ENCODE measurements around the gene CHIT1. TPM values are rescaled to one million over a fixed set of nuclear protein-coding genes. Genes with fewer than 3 reads are reported as not detected.

The CHIT1 gene
- total RNA-seq, 2 experiments from 2014 or later: 0.58 to 1.1 TPM

DNA sequence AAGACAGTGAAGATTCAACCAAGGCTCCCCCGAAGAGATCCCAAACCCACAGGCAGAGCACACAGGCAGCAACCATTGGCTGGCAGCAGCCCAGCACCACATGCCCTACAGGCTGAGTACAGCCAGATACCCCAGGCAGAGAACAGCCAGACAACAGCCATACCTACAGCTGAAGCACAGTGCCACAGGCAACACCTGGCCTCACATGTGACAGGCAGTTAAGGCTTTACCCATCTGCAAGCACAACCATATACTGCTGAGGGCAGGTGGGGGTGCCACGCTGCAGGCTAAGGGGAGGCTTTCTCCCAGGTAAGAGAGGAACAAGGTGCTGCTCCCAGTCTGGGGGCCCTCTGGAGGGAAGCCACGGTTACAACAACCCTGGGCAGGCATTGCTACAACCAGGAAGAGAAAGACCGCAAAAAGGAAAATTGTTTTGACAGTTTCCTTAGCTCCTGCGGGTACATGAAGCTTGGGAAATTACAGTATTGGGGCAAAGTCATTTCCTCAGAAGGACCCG is 12.3 kb downstream of the CHIT1 start:
- Mint-ChIP-seq H3K4me3 (no peak overlapping the region), H3K4me1 (ENCODE audit: low read depth) (peaks cover 6% of the 10 kb centered on the region), H3K36me3 (ENCODE audit: low read depth) (no peaks in the 10 kb centered on the region), H3K9me3 (no peaks in the 10 kb centered on the region), H3K27ac (no peak overlapping the region), H3K27me3 (peaks cover 16% of the 10 kb centered on the region)
- Histone ChIP-seq H3K9me3 (ENCODE audit: control insufficient read depth in 1 of 2, insufficient read depth in 1 of 2, low read length in 2 of 2) (no peaks in the 10 kb centered on the region), H3K36me3 (ENCODE audit: insufficient read depth, low read length) (no peaks in the 10 kb centered on the region), H3K4me3 (ENCODE audit: low read length) (no peak overlapping the region), H3K27ac (ENCODE audit: low read depth in 1 of 2, low read length in 2 of 2) (no peak overlapping the region), H3K27me3 (ENCODE audit: control insufficient read depth in 1 of 2, insufficient read depth in 2 of 2, low read length in 2 of 2) (peaks cover 0 to 8% of the 10 kb centered on the region in 2 experiments), H3K4me1 (ENCODE audit: insufficient read depth, low read length) (peaks cover 7% of the 10 kb centered on the region)
- intact Hi-C loops (cut with DNase I, micrococcal nuclease): no loop called here
- DNase-seq (peak in 1 of 14 experiments; percentile 5), ATAC-seq (ENCODE audit: poor library complexity) (no peak)
- TF ChIP-seq, protein P1, sequence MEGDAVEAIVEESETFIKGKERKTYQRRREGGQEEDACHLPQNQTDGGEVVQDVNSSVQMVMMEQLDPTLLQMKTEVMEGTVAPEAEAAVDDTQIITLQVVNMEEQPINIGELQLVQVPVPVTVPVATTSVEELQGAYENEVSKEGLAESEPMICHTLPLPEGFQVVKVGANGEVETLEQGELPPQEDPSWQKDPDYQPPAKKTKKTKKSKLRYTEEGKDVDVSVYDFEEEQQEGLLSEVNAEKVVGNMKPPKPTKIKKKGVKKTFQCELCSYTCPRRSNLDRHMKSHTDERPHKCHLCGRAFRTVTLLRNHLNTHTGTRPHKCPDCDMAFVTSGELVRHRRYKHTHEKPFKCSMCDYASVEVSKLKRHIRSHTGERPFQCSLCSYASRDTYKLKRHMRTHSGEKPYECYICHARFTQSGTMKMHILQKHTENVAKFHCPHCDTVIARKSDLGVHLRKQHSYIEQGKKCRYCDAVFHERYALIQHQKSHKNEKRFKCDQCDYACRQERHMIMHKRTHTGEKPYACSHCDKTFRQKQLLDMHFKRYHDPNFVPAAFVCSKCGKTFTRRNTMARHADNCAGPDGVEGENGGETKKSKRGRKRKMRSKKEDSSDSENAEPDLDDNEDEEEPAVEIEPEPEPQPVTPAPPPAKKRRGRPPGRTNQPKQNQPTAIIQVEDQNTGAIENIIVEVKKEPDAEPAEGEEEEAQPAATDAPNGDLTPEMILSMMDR (IDR thresholded peaks at IDR 0.05): no peak
- POLR2A ChIA-PET: no interaction called here
- CTCF ChIA-PET: interaction anchor here (1.1 to 2.4 kb wide), 2 partner anchors 177 to 192 kb away, joined by 4 to 25 read pairs; no protein-coding TSS in a partner anchor

DNA sequence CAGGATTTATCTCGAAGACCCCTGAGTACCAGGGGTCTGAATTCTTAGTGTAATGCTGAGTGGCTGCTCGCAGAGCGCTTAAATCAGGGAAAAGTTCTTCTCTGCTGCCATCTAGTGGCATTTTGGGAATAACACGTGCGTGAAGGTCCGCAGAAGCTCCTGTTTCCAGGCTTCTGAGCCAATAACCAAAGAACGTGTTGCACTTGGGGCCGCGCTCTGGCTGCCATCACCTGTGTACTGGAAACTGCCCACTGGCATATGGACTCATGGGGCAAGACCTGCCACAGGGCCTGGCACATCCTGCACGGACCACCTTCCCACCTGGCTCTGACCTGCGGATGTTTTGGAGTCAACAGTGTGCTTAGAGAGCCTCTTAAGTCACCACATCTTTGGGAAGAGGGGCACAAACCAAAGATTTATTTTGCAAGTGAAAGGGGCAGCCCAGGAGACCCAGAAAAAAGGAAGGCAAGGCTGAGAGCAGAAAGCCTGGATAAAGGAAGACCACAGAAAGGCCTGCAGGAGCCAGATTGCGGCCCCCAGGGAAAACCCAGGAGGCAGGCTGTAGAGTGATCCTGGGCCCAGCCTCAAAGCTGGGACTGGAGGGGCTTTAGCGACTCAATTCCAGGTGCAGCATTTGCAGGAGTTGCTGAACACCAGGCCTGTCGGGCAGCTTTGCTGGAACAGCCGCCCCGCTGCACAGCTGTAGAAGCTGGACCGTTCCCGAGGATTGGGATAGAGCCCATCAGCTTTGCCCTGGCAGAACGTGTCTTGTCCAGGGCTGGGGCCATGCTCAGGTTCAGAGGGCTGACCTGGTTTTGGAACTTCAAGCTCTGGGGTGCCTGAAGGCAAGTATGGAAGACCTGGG is 13.0 kb downstream of the CHIT1 start:
- Histone ChIP-seq H3K27me3 (ENCODE audit: control insufficient read depth in 1 of 2, insufficient read depth in 2 of 2, low read length in 2 of 2) (peaks cover 0 to 8% of the 10 kb centered on the region in 2 experiments), H3K4me1 (ENCODE audit: insufficient read depth, low read length) (peaks cover 7% of the 10 kb centered on the region), H3K36me3 (ENCODE audit: insufficient read depth, low read length) (no peaks in the 10 kb centered on the region), H3K9me3 (ENCODE audit: control insufficient read depth in 1 of 2, insufficient read depth in 1 of 2, low read length in 2 of 2) (no peaks in the 10 kb centered on the region), H3K27ac (ENCODE audit: low read depth in 1 of 2, low read length in 2 of 2) (no peak overlapping the region), H3K4me3 (ENCODE audit: low read length) (no peak overlapping the region)
- POLR2A ChIA-PET: no interaction called here
- CTCF ChIA-PET: interaction anchor here (0.6 to 2.4 kb wide), 7 partner anchors 8 to 752 kb away, joined by 3 to 25 read pairs (median 3); no protein-coding TSS in a partner anchor
- ATAC-seq (ENCODE audit: poor library complexity) (peak; percentile 68), DNase-seq (peak; percentile 13 to 78 (median 39))
- peaks cover 6% of the 10 kb centered on the region for H3K4me1 Mint-ChIP-seq (ENCODE audit: low read depth)
- H3K27ac Mint-ChIP-seq: no peak overlapping the region
- H3K27me3 Mint-ChIP-seq: peaks cover 16% of the 10 kb centered on the region
- no peaks in the 10 kb centered on the region for H3K9me3 Mint-ChIP-seq
- no peak overlapping the region for H3K4me3 Mint-ChIP-seq
- TF ChIP-seq, protein P1 (IDR thresholded peaks at IDR 0.05): peak; percentile 81
- H3K36me3 Mint-ChIP-seq (ENCODE audit: low read depth): no peaks in the 10 kb centered on the region
- intact Hi-C loops (cut with DNase I, micrococcal nuclease): loop anchor here in 1 of 2 experiments (1.0 kb wide), 1 partner anchor 177 kb away; no protein-coding TSS in a partner anchor

DNA sequence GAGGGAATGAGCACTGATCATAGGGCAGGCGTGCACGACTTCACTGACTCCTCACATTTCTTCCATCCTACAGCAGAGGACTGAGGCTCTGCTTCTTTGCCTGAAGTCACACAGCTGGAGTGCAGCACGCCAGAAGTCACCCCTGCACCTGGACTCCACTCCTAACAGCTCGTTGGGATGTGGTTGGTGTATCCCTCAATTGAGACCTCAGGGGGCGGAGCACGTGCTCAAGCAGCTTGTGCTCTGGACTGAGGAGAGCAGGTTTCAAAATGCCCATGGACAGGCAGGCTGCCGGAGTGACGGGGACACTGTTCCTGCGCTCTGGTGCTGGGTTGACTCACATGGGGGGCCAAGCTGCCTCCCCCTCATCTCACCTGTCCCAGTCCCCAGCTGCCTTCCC is 13.9 kb downstream of the CHIT1 start:
- H3K4me1 Mint-ChIP-seq (ENCODE audit: low read depth): peaks cover 6% of the 10 kb centered on the region
- H3K4me3 ChIP-seq (ENCODE audit: low read length): no peak overlapping the region
- no peak for ATAC-seq (ENCODE audit: poor library complexity)
- H3K4me1 ChIP-seq (ENCODE audit: insufficient read depth, low read length): peaks cover 7% of the 10 kb centered on the region
- peaks cover 0 to 8% of the 10 kb centered on the region in 2 experiments for H3K27me3 ChIP-seq (ENCODE audit: control insufficient read depth in 1 of 2, insufficient read depth in 2 of 2, low read length in 2 of 2)
- no peak overlapping the region for H3K27ac ChIP-seq (ENCODE audit: low read depth in 1 of 2, low read length in 2 of 2)
- H3K27ac Mint-ChIP-seq: no peak overlapping the region
- H3K27me3 Mint-ChIP-seq: peaks cover 16% of the 10 kb centered on the region
- H3K36me3 Mint-ChIP-seq (ENCODE audit: low read depth): no peaks in the 10 kb centered on the region
- H3K36me3 ChIP-seq (ENCODE audit: insufficient read depth, low read length): no peaks in the 10 kb centered on the region
- peak in 2 of 14 experiments; percentile 8 to 26 for DNase-seq
- TF ChIP-seq, protein P1 (IDR thresholded peaks at IDR 0.05): no peak
- intact Hi-C loops (cut with DNase I, micrococcal nuclease): no loop called here
- ChIA-PET POLR2A (no interaction called here), CTCF (interaction anchor here (1.4 to 2.4 kb wide), 3 partner anchors 9 to 751 kb away, joined by 3 to 25 read pairs (median 3); no protein-coding TSS in a partner anchor)
- no peak overlapping the region for H3K4me3 Mint-ChIP-seq
- H3K9me3 ChIP-seq (ENCODE audit: control insufficient read depth in 1 of 2, insufficient read depth in 1 of 2, low read length in 2 of 2): no peaks in the 10 kb centered on the region
- H3K9me3 Mint-ChIP-seq: no peaks in the 10 kb centered on the region
